ENCODE data around the gene KIF3A.
A peak's percentile ranks its signal among the peaks of the same experiment; 100 is the strongest.

The KIF3A gene

DNA sequence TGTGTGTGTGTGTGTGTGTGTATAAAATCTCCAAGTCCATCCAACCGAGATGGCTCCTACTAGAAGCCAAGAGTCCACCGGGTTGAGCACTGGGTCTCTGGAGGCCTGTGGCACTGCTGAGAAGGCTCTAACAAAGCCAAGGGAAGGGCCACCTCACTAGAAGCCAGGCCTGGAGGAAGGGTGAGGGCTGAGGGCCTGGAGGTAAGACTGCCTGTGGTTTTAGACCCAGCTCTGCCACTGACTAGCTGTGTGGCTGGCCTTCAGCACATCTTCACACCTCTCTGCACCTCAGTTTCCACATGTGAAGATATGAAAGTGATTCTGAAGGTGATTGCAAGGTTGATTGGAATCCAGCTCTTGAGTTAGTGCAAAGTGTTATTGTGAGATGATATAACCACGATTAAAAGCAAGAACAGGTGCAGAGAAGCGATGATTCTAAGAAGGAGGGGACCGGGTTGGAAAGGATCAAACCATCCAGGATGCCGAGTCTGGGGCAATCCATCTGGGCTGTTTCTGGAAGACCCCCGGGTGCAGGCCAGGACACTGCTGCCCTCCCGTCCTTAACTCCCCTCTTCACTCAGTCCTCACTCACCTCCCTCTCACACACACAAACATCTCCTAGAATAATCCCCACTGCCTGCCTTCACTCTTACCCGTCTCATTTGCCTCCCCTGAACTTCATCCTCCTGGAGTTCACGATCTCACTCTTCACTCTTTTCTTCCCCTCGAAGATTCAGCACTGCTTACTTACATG is 61.2 kb downstream of the KIF3A start:
- DNase-seq = no peak

DNA sequence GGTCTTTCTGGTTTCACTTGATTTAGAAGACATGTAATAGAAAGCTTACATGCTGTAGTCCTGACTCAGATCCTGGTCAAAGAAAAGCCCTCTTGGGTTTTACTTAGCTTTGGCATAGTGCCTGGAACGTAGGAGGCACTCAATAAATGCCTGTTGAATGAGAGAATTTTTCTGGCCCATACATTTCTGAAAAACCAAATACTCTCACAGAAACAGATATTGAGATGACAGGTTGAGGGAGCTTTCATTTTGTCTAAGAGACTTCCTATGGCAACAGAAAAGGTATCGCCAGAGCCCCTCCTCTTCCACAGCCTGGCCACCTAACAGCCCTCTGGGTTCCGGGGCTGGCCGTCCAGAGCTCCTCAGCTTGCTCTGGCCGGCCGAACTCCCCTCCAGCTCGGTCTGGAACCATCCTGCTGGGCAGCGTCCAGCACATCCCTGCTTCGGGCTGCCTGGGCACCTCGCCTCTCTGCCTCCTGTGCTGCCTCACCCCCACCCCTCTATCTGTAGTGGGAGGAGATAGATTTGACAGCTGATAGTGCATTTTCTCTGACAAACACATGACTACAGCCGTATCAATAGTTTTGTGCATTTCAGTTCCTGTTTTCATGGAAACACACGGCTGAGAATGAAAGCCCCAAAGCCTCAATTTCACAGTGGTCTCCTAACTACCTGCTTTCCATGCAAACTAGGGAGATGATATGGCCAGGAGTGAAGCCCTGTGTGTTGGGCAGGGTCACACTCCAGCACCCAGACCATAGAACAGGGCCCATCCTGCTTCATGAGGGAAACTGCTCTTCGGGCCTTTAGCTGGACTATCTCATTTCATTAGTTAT is 62.5 kb downstream of the KIF3A start:
- DNase-seq = peak in 1 of 2 donors; percentile 25

DNA sequence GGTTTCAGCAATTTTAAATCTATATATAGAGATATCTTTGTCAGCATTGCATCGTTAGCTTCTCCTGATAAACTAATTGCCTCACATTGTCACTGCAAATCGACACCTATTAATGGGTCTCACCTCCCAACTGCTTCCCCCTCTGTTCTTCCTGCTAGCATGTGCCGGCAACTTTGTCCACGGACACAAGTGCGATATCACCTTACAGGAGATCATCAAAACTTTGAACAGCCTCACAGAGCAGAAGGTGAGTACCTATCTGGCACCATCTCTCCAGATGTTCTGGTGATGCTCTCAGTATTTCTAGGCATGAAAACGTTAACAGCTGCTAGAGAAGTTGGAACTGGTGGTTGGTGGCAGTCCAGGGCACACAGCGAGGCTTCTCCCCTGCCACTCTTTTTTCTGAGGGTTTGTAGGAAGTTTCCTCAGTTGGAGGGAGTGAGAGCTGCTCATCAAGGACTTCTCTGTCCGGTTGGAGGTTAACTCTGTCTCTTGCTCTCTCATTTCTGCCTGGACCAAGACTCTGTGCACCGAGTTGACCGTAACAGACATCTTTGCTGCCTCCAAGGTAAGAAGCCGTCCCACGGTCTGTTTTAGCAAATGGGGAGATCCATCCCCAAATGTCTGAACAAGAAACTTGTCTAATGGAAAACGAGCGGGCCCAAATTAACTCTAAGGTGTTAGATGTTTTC is 63.3 kb downstream of the KIF3A start, which contains the start of gene IL4:
IL4 (plus strand) TSS at position 51 of the 692 bp plus-strand sequence; CDS start at position 113, 62 bp downstream.
- DNase-seq = no peak

DNA sequence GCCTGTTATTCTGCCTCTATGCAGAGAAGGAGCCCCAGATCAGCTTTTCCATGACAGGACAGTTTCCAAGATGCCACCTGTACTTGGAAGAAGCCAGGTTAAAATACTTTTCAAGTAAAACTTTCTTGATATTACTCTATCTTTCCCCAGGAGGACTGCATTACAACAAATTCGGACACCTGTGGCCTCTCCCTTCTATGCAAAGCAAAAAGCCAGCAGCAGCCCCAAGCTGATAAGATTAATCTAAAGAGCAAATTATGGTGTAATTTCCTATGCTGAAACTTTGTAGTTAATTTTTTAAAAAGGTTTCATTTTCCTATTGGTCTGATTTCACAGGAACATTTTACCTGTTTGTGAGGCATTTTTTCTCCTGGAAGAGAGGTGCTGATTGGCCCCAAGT is 63.9 kb downstream of the KIF3A start:
- no peak for DNase-seq

DNA sequence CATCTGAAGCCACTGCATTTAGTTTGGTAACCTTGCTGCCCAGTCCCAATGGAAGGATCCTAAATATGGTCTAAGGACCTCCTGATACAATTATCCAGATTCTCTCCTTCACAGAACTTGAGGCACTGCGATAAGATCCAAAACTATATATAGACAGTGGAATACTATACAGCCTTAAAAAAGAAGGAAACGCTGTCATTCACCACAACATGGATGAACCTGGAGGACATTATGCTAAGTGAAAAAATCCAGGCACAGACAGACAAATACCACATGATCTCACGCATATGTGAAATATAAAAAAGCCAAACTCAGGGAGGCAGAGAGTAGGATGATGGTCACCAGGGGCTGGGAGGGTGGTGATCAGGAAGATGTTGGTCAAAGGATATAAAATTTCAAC is 66.3 kb downstream of the KIF3A start:
- no peak for DNase-seq

DNA sequence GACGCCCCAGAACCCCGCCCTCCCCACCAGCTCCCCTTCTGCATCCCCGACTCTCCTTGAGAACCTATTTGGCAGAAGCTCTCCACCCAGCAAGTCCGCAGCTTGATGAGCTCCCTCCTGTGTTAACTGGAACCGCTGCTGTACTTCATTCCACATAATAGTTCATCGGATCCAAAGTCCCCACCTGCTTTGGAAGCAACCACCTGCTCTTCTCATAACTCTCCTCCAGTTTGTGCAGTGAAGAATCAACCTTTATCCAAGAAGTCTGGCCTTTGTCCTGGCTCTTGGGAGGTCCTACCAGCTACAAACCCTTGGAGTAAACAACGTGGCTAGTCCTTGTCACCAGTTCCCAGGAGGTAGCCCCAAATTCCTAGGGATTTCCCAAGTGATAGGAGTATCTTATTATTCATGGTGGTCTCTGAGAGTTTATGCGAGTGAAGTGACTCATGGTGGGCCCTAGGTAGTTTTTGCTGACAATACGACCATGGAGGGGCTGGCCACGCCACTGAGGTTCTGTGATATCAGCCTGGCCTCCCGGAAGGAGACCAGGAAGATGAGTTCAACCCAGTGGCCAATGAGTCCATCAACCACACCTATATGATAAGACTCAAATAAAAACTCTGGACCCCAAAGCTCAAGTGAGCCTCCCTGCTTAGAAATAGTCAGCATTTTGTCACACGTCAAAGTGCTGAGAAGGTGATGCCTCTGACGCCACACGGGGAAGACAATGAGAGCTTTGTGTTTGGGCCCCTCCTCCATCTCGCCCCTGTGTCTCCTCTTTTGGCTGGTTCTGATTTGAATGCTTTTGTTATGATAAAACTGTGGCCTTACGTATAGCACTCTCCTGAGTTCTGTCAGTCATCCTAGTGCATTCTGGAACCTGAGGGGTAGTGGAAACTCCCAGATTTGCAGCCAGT is 67.1 kb downstream of the KIF3A start:
- no peak for DNase-seq

DNA sequence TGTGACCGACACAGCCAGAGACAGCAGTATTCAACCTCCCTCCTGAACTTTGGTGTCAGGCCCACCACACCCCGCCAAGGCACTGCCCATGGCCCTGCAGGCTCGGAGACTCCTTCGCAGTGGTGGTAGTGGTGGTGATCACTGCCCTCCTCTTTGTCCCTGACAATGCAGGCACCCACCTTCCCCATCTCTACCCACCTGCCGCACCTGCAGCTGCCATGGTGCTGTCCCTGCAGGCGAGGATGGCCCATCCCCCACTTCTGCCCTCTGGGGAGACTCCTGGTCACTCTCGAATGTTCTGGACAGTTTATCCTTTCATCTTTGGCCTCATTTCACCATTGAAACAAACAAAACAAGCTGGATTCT is 67.9 kb downstream of the KIF3A start:
- no peak for DNase-seq

DNA sequence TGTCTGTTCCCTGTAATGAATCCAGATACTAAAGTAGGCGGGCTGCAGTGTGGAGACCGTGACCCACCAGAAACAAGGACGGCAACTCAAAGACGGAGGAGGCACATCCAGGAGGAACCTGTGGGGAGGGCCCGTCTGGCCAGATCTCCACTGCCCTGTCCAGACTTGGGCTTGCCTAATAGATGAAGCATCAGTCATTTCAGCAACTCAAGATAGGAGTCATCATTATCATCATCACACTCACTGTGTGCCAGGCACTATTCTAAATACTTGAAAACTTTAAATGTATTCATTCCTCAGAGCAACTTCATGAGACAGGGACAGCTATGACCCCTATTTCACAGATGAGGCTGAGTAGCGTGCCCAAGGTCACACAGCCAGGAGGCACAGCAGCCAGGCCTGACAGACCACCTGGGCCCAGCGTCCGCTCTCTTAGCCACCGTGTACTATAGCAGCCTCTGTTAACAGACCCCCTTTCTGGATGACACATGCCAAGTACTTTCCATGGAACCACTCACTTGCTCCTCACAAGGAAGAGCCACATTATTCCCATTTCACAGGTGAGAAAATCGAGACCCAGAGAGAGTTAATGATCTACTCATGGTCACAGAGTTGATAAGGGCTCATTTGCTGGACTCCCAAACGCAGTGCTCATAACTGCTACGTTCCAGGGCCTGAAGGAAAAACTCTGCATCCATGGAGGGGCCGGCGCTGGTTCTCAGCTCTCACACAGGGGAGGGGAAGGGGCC is 68.5 kb downstream of the KIF3A start:
- no peak for DNase-seq

DNA sequence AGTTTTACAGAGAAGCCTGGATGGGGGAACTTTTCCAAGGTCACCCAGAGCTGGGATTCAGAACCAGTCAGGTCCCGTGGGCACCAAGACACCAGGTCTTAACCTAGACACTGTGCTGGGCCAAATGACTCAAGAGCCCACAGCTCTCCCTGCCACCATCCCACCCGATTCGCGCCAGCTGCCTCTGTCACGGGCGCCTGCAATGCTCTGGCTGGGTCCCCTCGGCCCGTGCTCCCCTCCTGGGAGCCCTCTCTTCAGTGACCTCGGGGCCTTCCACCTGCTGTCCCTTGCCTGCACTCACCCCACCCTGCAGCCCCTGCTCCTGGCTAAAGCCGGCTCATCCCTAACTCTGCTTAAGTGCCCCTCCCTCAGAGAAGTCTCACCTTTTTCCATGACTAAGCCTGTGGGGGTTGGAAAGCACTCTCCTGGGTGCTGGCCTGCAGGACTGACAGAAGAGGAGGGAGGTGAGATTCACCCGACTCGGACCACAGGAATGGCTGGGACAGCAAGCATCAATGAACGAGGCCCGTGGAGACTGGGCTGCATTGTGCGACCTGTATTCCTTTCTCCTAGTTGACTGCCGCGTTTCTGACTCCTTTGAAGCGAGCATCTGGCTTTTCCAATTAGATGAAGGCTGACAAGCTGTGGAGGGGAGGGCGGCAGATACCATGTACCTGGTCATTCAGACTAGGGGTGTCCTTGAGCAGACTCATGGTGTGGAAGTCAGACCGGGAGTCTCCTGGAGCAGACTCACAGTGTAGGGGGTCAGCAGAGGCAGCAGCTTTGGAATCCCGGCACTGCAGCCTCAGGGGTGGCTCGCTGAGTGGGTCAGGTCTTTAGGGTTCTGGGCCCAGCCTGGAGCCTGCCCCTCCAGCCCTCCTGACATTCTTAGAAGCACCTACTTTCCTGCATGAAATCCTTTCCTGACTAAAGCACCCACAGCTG is 69.3 kb downstream of the KIF3A start:
- no peak for DNase-seq

DNA sequence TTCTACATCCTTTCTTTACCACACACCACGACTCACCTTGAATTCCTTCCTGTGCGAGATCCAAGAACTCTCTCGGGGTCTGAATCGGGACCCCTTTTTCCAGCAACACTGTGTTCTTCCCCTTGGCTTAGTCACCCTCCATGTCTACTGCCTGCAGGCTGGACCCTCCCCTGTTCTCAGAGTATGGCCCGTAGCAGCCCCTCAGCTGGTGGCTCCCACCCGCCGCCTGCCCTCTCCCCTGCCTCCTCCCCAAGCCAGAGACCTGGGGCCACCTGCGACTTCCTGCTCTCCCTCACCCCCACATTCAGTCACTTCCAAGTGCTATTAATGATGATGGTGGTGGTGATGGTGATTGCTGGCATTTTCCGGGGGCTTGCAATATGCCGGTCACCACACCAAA is 70.0 kb downstream of the KIF3A start:
- DNase-seq = no peak

DNA sequence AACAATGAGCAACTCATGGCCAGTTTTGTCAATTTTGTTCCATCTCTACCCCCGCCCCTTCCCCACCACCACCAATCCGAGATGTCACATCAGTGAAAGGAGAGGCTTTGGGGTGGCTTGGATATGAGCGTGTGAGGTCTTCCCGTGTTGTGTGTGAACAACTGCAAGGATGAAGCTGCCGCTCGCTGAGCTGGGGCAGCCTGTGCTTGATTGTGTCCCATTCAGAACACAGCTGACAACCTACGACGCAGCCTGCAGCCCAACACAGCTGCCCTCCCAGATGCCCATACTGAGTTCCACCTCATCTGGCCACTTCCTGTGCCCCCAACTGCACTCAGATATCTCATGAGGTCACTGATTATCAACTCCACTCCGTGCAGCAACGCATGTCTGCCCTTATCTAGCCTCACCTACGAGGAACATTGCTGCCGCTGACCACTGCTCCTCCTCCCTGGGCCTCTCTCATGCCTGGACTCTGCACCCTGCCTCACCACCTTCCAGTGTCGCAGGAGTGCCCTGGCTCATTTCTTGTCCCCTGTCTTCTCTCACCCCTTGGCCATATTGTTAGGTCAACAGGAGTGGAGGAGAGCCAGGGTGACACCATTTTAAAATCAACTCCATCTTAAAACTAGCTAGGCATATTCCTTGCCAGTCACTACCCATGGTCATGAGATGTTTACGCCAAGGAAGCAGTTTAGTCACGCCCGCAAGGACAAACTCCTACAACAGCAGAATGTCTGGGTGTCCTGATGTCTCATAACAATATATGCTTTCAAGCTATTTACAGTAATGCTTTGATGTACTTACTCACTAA is 70.8 kb downstream of the KIF3A start:
- no peak for DNase-seq

DNA sequence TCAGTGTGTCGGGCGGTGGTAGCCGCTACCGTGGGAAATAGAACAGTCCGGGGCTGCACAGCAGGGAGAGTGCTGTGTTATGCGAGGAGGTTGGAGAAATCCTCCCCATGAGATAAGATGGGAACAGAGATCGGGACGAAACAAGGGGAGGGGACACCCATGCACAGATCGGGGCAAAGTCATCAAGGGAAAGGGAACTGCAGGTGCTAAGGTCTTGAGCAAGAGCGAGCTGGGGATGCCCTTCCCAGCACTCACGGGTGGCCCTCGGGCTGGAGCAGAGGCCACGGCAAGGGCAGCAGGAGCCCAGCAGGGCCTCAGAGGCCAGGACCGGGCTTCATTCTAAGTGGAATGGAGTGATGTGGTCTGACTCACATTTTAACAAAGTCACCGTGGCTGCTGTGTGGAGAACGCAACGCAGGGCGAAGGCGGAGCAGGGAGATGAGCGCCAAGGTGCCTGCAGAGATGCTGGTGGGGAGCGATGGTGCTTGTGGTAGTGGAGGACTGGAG is 71.7 kb downstream of the KIF3A start:
- DNase-seq = no peak

DNA sequence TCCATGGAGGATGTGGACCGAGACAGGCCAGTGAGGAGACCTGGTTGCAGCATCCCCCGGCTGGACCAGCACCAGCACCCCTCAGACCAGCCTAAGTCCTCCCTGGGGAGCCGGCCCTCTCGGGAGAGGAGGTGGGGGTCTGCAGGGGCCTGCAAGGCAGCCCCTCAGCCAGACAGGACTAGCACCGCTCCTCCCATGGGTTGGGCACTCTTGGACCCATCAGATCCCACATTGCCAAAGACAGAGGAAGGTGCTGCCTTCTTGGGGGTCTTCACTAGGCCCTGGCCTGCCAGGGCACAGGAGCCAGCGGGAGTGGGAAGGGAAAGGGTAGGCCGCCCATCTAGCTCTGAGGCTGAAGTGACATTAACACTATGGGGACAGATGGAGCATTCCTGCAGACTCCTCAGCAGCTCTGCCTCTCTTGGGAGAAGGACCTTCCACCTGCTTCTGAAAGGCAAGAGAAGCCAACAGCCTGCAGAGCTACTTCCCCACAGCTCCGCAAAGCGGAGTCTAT is 72.6 kb downstream of the KIF3A start:
- DNase-seq = no peak

DNA sequence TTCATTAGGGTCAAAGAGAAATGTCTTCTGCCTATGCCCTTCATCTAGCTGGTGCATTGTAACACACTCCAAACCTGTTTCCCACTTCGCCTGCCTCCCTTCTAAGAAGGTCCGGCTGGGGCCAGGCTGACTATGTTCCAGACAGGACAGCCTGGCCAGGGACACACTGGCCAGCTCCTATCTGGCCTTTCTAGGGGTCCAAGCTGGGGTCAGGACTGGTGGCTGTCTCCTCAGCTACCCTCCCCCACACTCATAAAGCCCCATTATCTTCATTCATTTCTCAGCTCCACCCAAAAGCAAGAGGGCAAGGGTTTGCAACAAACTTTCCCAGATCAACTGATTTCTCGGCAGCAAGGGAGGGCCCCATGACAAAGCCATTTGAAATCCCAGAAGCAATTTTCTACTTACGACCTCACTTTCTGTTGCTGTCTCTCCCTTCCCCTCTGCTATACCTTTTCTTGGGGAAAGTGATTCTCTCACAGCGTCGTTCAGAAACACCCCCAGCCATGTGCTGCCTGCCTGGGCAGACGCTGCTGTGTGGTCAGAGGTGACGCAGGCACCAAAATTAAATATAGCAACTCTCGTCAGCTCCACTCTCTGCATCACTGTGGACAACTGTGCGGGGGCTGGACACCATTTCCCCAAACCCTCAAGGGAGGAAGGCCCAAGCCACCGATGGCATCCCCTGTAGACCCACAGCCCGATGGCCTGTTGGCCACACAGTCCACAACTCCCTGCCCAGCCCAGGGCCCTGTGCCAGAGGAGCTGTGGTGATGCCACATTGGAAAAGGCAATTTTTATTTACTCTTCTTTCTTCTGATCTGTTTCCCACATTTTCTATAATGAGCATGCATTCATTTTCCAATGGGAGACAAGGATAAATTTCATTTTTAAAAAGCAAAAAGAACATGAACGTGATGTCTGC is 73.3 kb downstream of the KIF3A start:
- peak; percentile 49 to 55 for DNase-seq

DNA sequence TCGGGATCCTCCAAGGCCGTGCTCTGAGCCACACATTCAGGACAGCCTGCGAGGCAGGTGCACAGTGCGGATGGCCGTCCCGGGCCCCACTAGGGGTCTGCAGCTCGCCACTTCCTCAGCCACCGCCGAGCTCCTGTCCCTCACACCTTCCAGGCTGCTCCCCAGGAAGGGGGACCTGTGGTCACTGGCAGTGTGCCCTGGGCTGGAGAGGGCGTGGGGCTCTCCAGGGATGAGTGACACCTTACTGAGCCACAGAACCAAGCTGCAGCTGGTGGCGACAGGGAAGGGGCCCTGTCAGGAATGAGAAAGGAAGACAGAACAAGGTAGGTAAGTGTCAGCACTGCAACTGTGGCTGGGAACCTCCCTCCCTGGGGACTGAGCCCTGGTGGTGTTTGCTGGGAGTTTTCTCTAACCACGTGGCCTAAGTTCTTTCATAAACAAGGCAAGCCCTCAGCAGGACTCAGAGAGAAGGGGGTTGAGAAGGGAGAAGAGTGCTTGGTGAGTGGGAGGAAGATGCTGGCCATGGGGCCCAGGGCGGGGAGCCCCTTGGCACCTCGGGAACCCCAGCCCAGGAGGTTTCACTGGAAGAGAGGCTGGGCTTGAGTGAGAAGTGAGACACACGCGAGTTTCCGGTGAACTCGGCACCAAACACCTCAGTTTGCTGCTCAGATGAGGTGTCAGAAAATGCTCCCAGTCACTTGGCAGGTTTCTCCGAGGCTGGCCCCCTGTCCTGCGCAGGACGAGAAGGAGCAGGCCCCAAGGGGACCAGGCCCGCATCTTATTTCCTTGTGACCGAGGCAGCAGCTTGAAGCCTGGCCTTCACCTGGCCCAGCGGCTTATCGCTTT is 74.2 kb downstream of the KIF3A start:
- peak; percentile 60 to 74 for DNase-seq

DNA sequence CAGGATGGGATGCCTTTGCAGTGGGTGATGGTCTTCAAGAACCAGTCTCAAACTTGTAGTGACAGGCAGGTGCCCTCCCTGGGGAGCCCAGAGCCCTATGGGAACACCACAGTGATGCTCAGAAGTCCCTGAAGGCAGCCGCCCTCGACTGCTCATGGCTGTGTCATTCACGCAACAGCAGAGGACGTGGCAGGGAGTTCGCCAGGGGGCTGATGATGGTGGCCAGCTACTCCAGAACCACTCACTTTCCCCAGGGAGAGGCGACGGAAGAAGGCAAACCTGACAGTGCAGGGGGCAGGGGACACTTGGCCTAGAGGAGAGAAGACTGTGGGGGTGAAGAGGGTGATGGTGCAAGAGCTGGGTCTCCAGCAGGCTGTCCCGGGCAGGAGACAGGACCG is 75.3 kb downstream of the KIF3A start:
- no peak for DNase-seq

Measured in CD4-positive, alpha-beta T cell treated with Interleukin-4 for 1 hour (primary cell).